ENCODE results near the gene ISOC1.

Gene ISOC1

GRCh38 chr5:129099184-129099569 is 4.6 kb downstream of the ISOC1 start:
- in situ Hi-C loops (cut with HindIII; ENCODE audit: low pct_unique_long_range_greater_than_20kb, low sequenced_read_pairs): no loop called here
- DNase-seq (ENCODE audit: low read depth in 1 of 2, low spot score in 1 of 2): no peak
- TF ChIP-seq JUND (IDR thresholded peaks at IDR 0.05; ENCODE audit: low read depth): no peak

GRCh38 chr5:129101794-129102193 is 7.2 kb downstream of the ISOC1 start:
- no peak for DNase-seq (ENCODE audit: low read depth in 1 of 2, low spot score in 1 of 2)
- in situ Hi-C loops (cut with HindIII; ENCODE audit: low pct_unique_long_range_greater_than_20kb, low sequenced_read_pairs): no loop called here
- TF ChIP-seq JUND (IDR thresholded peaks at IDR 0.05; ENCODE audit: low read depth): no peak

- no peak for TF ChIP-seq JUND (IDR thresholded peaks at IDR 0.05; ENCODE audit: low read depth)
- in situ Hi-C loops (cut with HindIII; ENCODE audit: low pct_unique_long_range_greater_than_20kb, low sequenced_read_pairs): no loop called here
- DNase-seq (ENCODE audit: low read depth in 1 of 2, low spot score in 1 of 2): no peak
These were observed 8.8 kb downstream of the ISOC1 start for GRCh38 chr5:129103397-129103796.

DNA sequence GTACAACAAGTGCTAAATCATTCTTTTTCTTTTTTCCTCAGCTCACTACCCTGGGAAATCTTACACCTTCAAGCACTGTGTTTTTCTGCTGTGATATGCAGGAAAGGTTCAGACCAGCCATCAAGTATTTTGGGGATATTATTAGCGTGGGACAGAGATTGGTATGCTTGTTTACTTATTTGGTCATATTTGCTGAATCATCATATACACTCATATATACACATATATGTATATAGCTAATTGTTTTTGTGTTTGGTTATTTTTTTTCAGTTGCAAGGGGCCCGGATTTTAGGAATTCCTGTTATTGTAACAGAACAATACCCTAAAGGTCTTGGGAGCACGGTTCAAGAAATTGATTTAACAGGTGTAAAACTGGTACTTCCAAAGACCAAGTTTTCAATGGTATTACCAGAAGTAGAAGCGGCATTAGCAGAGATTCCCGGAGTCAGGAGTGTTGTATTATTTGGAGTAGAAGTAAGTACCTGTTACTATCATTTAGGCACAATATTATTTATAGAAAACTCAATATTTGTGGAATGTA is 10.4 kb downstream of the ISOC1 start:
- TF ChIP-seq JUND (IDR thresholded peaks at IDR 0.05; ENCODE audit: low read depth): no peak
- no peak for DNase-seq (ENCODE audit: low read depth in 1 of 2, low spot score in 1 of 2)
- in situ Hi-C loops (cut with HindIII; ENCODE audit: low pct_unique_long_range_greater_than_20kb, low sequenced_read_pairs): no loop called here

DNA sequence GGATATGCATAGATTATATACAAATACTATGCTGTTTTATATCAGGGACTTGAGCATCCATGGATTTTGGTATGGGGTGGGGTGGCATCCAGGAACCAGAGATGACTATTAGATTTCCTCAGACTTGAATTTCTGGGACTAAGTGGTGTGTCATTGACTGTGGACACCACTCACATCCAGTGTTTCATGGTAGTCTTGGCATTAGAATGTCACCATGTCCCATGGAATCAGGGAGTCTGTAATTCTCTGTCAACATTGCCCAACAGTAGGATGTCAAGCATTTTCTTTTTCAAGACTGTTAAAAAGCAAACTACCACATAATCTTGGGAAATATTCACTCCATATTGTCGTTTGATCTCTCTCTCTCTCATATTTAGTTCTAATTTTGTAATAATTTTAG is 13.1 kb downstream of the ISOC1 start:
- TF ChIP-seq JUND (IDR thresholded peaks at IDR 0.05; ENCODE audit: low read depth): no peak
- DNase-seq (ENCODE audit: low read depth in 1 of 2, low spot score in 1 of 2): no peak
- in situ Hi-C loops (cut with HindIII; ENCODE audit: low pct_unique_long_range_greater_than_20kb, low sequenced_read_pairs): no loop called here

GRCh38 chr5:129110742-129111141 is 16.2 kb downstream of the ISOC1 start:
- in situ Hi-C loops (cut with HindIII; ENCODE audit: low pct_unique_long_range_greater_than_20kb, low sequenced_read_pairs): no loop called here
- TF ChIP-seq JUND (IDR thresholded peaks at IDR 0.05; ENCODE audit: low read depth): no peak
- DNase-seq (ENCODE audit: low read depth in 1 of 2, low spot score in 1 of 2): no peak

- in situ Hi-C loops (cut with HindIII; ENCODE audit: low pct_unique_long_range_greater_than_20kb, low sequenced_read_pairs): no loop called here
- TF ChIP-seq JUND (IDR thresholded peaks at IDR 0.05; ENCODE audit: low read depth): no peak
- no peak for DNase-seq (ENCODE audit: low read depth in 1 of 2, low spot score in 1 of 2)
These were observed 16.8 kb downstream of the ISOC1 start for GRCh38 chr5:129111351-129111750.

DNA sequence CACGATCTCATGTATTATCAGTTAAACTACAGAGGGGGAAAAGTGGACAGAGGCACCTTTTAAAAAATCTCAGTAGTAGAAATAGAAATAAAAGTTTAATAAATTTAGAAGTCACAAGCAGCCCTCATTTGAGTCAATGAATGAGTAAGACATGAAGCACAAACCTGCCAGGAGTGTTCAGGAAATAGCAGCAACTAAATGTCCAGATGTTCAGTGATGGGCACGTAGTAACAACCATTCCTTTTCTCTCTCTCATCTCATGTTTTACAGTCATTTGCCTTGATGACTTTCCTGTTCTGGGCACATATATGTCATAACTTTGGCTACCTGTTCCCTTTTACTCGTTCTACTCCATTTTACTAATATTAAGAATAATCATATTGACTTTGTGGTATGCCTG is 17.7 kb downstream of the ISOC1 start:
- in situ Hi-C loops (cut with HindIII; ENCODE audit: low pct_unique_long_range_greater_than_20kb, low sequenced_read_pairs): no loop called here
- no peak for TF ChIP-seq JUND (IDR thresholded peaks at IDR 0.05; ENCODE audit: low read depth)
- DNase-seq (ENCODE audit: low read depth in 1 of 2, low spot score in 1 of 2): no peak

GRCh38 chr5:129113867-129114266 is 19.3 kb downstream of the ISOC1 start:
- DNase-seq (ENCODE audit: low read depth in 1 of 2, low spot score in 1 of 2): no peak
- TF ChIP-seq JUND (IDR thresholded peaks at IDR 0.05; ENCODE audit: low read depth): no peak
- in situ Hi-C loops (cut with HindIII; ENCODE audit: low pct_unique_long_range_greater_than_20kb, low sequenced_read_pairs): no loop called here

DNA sequence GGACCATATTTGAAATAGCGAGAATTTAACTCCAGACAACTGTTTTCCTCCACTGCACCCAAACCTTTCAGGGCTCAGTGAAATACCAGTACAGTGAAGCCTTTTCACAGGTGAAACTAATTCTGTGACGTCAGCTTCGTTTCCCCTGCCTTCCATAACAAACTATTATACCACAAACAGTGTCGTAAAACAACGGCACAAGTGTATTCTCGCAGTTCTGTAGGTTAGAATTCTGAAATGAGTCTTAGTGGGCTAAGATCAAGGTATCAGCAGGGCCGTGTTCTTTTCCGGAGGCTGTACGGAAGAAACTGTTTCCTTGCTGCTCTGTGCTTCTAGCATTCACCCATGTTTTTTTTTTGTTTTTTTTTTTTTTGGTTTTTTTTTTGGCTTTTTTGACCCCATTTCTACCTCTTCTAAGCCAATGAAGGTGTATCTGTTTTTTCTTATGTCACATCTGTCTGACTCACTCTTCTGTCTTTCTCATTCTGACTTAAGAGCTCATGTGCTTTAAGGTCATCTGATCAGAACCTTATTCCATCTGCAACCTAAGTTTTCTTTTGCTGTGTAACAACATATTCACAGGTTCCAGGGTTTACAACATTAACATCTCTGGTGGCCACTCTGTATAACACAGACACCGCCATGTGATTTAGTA is 20.1 kb downstream of the ISOC1 start:
- DNase-seq (ENCODE audit: low read depth in 1 of 2, low spot score in 1 of 2): no peak
- TF ChIP-seq JUND (IDR thresholded peaks at IDR 0.05; ENCODE audit: low read depth): no peak
- in situ Hi-C loops (cut with HindIII; ENCODE audit: low pct_unique_long_range_greater_than_20kb, low sequenced_read_pairs): no loop called here

DNA sequence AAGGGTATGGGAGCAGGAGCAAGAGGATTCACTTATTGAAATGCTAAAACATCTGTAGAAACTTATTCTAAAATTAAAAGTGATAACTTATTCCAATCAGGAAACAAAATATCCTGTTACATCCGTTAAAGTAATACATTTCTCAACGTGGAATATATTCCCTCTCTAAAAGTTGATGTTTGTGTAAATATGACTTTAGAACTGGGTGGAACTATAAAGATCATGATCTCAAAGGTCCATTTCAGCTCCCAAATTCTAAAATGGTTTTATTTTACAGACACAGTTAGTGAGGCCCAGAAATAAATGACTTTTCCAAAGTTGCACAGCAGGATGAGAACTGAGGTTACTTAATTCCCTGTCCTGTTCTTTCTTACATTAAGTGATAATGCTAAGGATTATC is 21.1 kb downstream of the ISOC1 start:
- no peak for DNase-seq (ENCODE audit: low read depth in 1 of 2, low spot score in 1 of 2)
- TF ChIP-seq JUND (IDR thresholded peaks at IDR 0.05; ENCODE audit: low read depth): no peak
- in situ Hi-C loops (cut with HindIII; ENCODE audit: low pct_unique_long_range_greater_than_20kb, low sequenced_read_pairs): no loop called here

- no peak for TF ChIP-seq JUND (IDR thresholded peaks at IDR 0.05; ENCODE audit: low read depth)
- no peak for DNase-seq (ENCODE audit: low read depth in 1 of 2, low spot score in 1 of 2)
- in situ Hi-C loops (cut with HindIII; ENCODE audit: low pct_unique_long_range_greater_than_20kb, low sequenced_read_pairs): no loop called here
These were observed 22.2 kb downstream of the ISOC1 start for GRCh38 chr5:129116797-129117196.

GRCh38 chr5:129118405-129118804 is 23.9 kb downstream of the ISOC1 start:
- DNase-seq (ENCODE audit: low read depth in 1 of 2, low spot score in 1 of 2): no peak
- no peak for TF ChIP-seq JUND (IDR thresholded peaks at IDR 0.05; ENCODE audit: low read depth)
- in situ Hi-C loops (cut with HindIII; ENCODE audit: low pct_unique_long_range_greater_than_20kb, low sequenced_read_pairs): no loop called here

DNA sequence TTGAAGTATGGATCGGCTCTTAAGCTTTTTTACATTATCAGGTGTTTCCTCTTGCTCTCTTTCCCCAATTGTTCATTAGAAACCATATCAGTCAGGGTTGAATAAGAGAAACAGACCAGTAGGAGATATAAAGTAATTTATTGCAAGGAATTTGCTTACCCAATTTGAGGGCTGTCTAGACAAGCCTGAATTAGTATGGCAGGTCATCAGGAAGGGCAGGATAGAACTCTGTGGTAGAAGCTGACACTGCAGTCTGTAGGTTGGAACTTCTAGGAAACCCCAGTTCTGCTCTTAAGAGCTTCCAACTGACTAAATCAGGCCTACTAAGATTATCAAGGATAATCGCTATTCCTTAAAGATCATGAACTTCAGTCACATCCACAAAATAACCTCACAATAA is 24.3 kb downstream of the ISOC1 start:
- in situ Hi-C loops (cut with HindIII; ENCODE audit: low pct_unique_long_range_greater_than_20kb, low sequenced_read_pairs): no loop called here
- DNase-seq (ENCODE audit: low read depth in 1 of 2, low spot score in 1 of 2): no peak
- no peak for TF ChIP-seq JUND (IDR thresholded peaks at IDR 0.05; ENCODE audit: low read depth)
